ENCODE data around the gene NALCN. TPM values are rescaled to one million over a fixed set of nuclear protein-coding genes. Genes with fewer than 3 reads are reported as not detected.
"Not testable (repeated sequence)": the region's sequence is repeated elsewhere in the genome, so short reads cannot be mapped to it uniquely, and the experiment has no call there.

Gene NALCN
- total RNA-seq, 5 donors from 2014 or later (not counting 1 experiment from before 2014, with no cell fraction given): not detected

DNA sequence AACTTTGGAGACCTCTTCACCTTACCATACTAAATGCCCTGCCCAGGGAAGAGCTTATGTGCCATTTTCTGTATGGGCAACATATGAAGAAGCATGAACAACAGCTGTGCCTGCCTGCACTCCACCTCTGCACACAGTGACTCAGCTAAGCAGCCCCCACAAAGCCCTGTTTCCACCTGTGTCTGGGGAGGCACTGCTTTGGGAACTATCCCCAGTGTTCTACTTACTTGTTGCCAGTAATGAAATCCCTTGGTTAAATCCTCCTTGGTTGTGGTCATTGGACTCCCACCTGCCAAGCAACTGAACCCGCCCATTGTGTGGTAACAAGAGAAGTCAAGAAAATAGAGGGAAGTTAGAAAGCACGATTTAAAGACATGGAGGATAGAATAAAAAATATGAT lies 84.6 kb downstream of the NALCN start:
- WGBS (ENCODE audit: insufficient coverage): no CpG with 5 or more reads among the region's 2 CpGs
- POLR2A ChIA-PET: no interaction called here

GRCh38 chr13:101327871-101328270 lies 88.4 kb downstream of the NALCN start:
- Mint-ChIP-seq H3K36me3 (no peaks in the 10 kb centered on the region), H3K9me3 (no peaks in the 10 kb centered on the region), H3K27ac (no peak overlapping the region), H3K27me3 (peaks cover 0 to 5% of the 10 kb centered on the region in 2 donors), H3K4me1 (no peaks in the 10 kb centered on the region), H3K4me3 (no peak overlapping the region)
- Histone ChIP-seq H3K9me3 (no peaks in the 10 kb centered on the region), H3K27me3 (replicated peaks in 1 of 2; ENCODE audit: control insufficient read depth in 2 of 2, extremely low read depth in 1 of 2, insufficient read depth in 2 of 2, low read length in 1 of 2) (no peaks in the 10 kb centered on the region), H3K4me3 (ENCODE audit: control insufficient read depth in 1 of 2, extremely low read depth in 1 of 2, low read length in 1 of 2) (no peak overlapping the region), H3K36me3 (ENCODE audit: control insufficient read depth in 2 of 2, extremely low read depth in 1 of 2, insufficient read depth in 1 of 2, low read length in 1 of 2) (no peaks in the 10 kb centered on the region), H3K4me1 (ENCODE audit: control insufficient read depth in 1 of 2, extremely low read depth in 1 of 2, insufficient read depth in 2 of 2, low read length in 2 of 2) (no peaks in the 10 kb centered on the region), H3K27ac (ENCODE audit: low read length) (no peak overlapping the region)
- WGBS (ENCODE audit: insufficient coverage): 60% methylated on average over 2 of the region's 3 CpGs
- ATAC-seq (replicated peaks in 1 of 4): no peak
- ChIA-PET CTCF (interaction anchor here in 1 of 2 donors (0.9 kb wide), 1 partner anchor 75 kb away, joined by 3 read pairs; no protein-coding TSS in a partner anchor), POLR2A (no interaction called here)
- DNase-seq: no peak

More for the DNA sequence above, 84.6 kb downstream of the NALCN start:
- DNase-seq: no peak
- no peaks in the 10 kb centered on the region for H3K36me3 Mint-ChIP-seq
- no peaks in the 10 kb centered on the region for H3K9me3 Mint-ChIP-seq
- Histone ChIP-seq H3K4me1 (ENCODE audit: control insufficient read depth in 1 of 2, extremely low read depth in 1 of 2, insufficient read depth in 2 of 2, low read length in 2 of 2) (no peaks in the 10 kb centered on the region), H3K4me3 (ENCODE audit: control insufficient read depth in 1 of 2, extremely low read depth in 1 of 2, low read length in 1 of 2) (no peak overlapping the region), H3K27ac (ENCODE audit: low read length) (no peak overlapping the region), H3K27me3 (replicated peaks in 1 of 2; ENCODE audit: control insufficient read depth in 2 of 2, extremely low read depth in 1 of 2, insufficient read depth in 2 of 2, low read length in 1 of 2) (no peaks in the 10 kb centered on the region), H3K9me3 (no peaks in the 10 kb centered on the region), H3K36me3 (ENCODE audit: control insufficient read depth in 2 of 2, extremely low read depth in 1 of 2, insufficient read depth in 1 of 2, low read length in 1 of 2) (no peaks in the 10 kb centered on the region)
- no peak overlapping the region for H3K27ac Mint-ChIP-seq
- H3K4me3 Mint-ChIP-seq: no peak overlapping the region
- peaks cover 0 to 3% of the 10 kb centered on the region in 2 donors for H3K27me3 Mint-ChIP-seq
- CTCF ChIA-PET: no interaction called here
- ATAC-seq (replicated peaks in 1 of 4): no peak
- H3K4me1 Mint-ChIP-seq: no peaks in the 10 kb centered on the region

GRCh38 chr13:101326710-101327109 lies 89.6 kb downstream of the NALCN start:
- H3K27ac ChIP-seq (ENCODE audit: low read length): no peak overlapping the region
- Mint-ChIP-seq H3K27me3 (peaks cover 0 to 5% of the 10 kb centered on the region in 2 donors), H3K4me3 (no peak overlapping the region), H3K27ac (no peak overlapping the region), H3K36me3 (no peaks in the 10 kb centered on the region), H3K4me1 (no peaks in the 10 kb centered on the region), H3K9me3 (no peaks in the 10 kb centered on the region)
- no peaks in the 10 kb centered on the region for H3K4me1 ChIP-seq (ENCODE audit: control insufficient read depth in 1 of 2, extremely low read depth in 1 of 2, insufficient read depth in 2 of 2, low read length in 2 of 2)
- WGBS (ENCODE audit: insufficient coverage): 53% methylated on average over 2 of the region's 4 CpGs
- no peak overlapping the region for H3K4me3 ChIP-seq (ENCODE audit: control insufficient read depth in 1 of 2, extremely low read depth in 1 of 2, low read length in 1 of 2)
- no peak for ATAC-seq (replicated peaks in 1 of 4)
- POLR2A ChIA-PET: no interaction called here
- no peaks in the 10 kb centered on the region for H3K27me3 ChIP-seq (replicated peaks in 1 of 2; ENCODE audit: control insufficient read depth in 2 of 2, extremely low read depth in 1 of 2, insufficient read depth in 2 of 2, low read length in 1 of 2)
- H3K36me3 ChIP-seq (ENCODE audit: control insufficient read depth in 2 of 2, extremely low read depth in 1 of 2, insufficient read depth in 1 of 2, low read length in 1 of 2): no peaks in the 10 kb centered on the region
- no peak for DNase-seq
- CTCF ChIA-PET: no interaction called here
- H3K9me3 ChIP-seq: no peaks in the 10 kb centered on the region

- no peaks in the 10 kb centered on the region for H3K27me3 ChIP-seq (replicated peaks in 1 of 2; ENCODE audit: control insufficient read depth in 2 of 2, extremely low read depth in 1 of 2, insufficient read depth in 2 of 2, low read length in 1 of 2)
- ChIA-PET CTCF (no interaction called here), POLR2A (no interaction called here)
- H3K4me1 Mint-ChIP-seq: no peaks in the 10 kb centered on the region
- no peaks in the 10 kb centered on the region for H3K36me3 ChIP-seq (ENCODE audit: control insufficient read depth in 2 of 2, extremely low read depth in 1 of 2, insufficient read depth in 1 of 2, low read length in 1 of 2)
- WGBS (ENCODE audit: insufficient coverage): 63% methylated on average over 1 of the region's 3 CpGs
- H3K4me1 ChIP-seq (ENCODE audit: control insufficient read depth in 1 of 2, extremely low read depth in 1 of 2, insufficient read depth in 2 of 2, low read length in 2 of 2): no peaks in the 10 kb centered on the region
- H3K27ac Mint-ChIP-seq: no peak overlapping the region
- H3K27me3 Mint-ChIP-seq: peaks cover 0 to 5% of the 10 kb centered on the region in 2 donors
- H3K27ac ChIP-seq (ENCODE audit: low read length): no peak overlapping the region
- H3K4me3 ChIP-seq (ENCODE audit: control insufficient read depth in 1 of 2, extremely low read depth in 1 of 2, low read length in 1 of 2): no peak overlapping the region
- ATAC-seq (replicated peaks in 1 of 4): no peak
- DNase-seq: no peak
- no peaks in the 10 kb centered on the region for H3K9me3 Mint-ChIP-seq
- H3K9me3 ChIP-seq: no peaks in the 10 kb centered on the region
- no peaks in the 10 kb centered on the region for H3K36me3 Mint-ChIP-seq
- H3K4me3 Mint-ChIP-seq: no peak overlapping the region
Observed at GRCh38 chr13:101325423-101325822, 90.9 kb downstream of the NALCN start.

DNA sequence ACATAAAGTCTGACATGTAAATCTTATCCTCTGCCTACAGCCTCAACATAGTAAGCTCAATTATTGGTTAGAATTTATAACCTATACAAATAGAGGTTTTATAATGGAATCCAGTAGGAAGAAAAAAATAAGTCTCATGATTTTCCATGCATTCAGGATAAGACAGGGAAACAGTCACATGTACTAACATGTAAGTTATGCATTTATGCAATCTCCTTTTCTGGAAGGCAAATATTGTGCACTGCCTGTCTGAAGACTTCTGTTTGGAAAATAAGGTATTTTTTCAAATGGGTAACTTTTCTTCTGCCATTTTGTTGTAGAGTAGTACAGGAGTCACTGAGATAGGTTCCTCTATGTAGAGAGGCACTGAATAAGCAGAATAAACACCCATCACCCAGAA lies 92.7 kb downstream of the NALCN start:
- Mint-ChIP-seq H3K27ac (no peak overlapping the region), H3K9me3 (no peaks in the 10 kb centered on the region), H3K4me1 (no peaks in the 10 kb centered on the region), H3K36me3 (no peaks in the 10 kb centered on the region), H3K4me3 (no peak overlapping the region), H3K27me3 (peaks cover 3 to 5% of the 10 kb centered on the region in 2 donors)
- Histone ChIP-seq H3K4me1 (ENCODE audit: control insufficient read depth in 1 of 2, extremely low read depth in 1 of 2, insufficient read depth in 2 of 2, low read length in 2 of 2) (no peaks in the 10 kb centered on the region), H3K27me3 (replicated peaks in 1 of 2; ENCODE audit: control insufficient read depth in 2 of 2, extremely low read depth in 1 of 2, insufficient read depth in 2 of 2, low read length in 1 of 2) (no peaks in the 10 kb centered on the region), H3K27ac (ENCODE audit: low read length) (no peak overlapping the region), H3K9me3 (no peaks in the 10 kb centered on the region), H3K36me3 (ENCODE audit: control insufficient read depth in 2 of 2, extremely low read depth in 1 of 2, insufficient read depth in 1 of 2, low read length in 1 of 2) (no peaks in the 10 kb centered on the region), H3K4me3 (ENCODE audit: control insufficient read depth in 1 of 2, extremely low read depth in 1 of 2, low read length in 1 of 2) (no peak overlapping the region)
- CTCF ChIA-PET: interaction anchor here in 1 of 2 donors (0.6 kb wide), 1 partner anchor 87 kb away, joined by 5 read pairs; no protein-coding TSS in a partner anchor
- DNase-seq (no peak), ATAC-seq (replicated peaks in 1 of 4) (no peak)
- POLR2A ChIA-PET: no interaction called here

GRCh38 chr13:101317986-101318523 lies 98.3 kb downstream of the NALCN start:
- CTCF ChIA-PET: no interaction called here
- H3K27ac ChIP-seq (ENCODE audit: low read length): no peak overlapping the region
- no peak overlapping the region for H3K4me3 ChIP-seq (ENCODE audit: control insufficient read depth in 1 of 2, extremely low read depth in 1 of 2, low read length in 1 of 2)
- Mint-ChIP-seq H3K4me3 (no peak overlapping the region), H3K9me3 (no peaks in the 10 kb centered on the region), H3K27me3 (peaks cover 0 to 3% of the 10 kb centered on the region in 2 donors), H3K27ac (no peak overlapping the region), H3K36me3 (no peaks in the 10 kb centered on the region), H3K4me1 (no peaks in the 10 kb centered on the region)
- H3K27me3 ChIP-seq (replicated peaks in 1 of 2; ENCODE audit: control insufficient read depth in 2 of 2, extremely low read depth in 1 of 2, insufficient read depth in 2 of 2, low read length in 1 of 2): peaks cover 0 to 4% of the 10 kb centered on the region in 2 experiments
- H3K4me1 ChIP-seq (ENCODE audit: control insufficient read depth in 1 of 2, extremely low read depth in 1 of 2, insufficient read depth in 2 of 2, low read length in 2 of 2): no peaks in the 10 kb centered on the region
- no peak for ATAC-seq (replicated peaks in 1 of 4)
- H3K9me3 ChIP-seq: no peaks in the 10 kb centered on the region
- no peaks in the 10 kb centered on the region for H3K36me3 ChIP-seq (ENCODE audit: control insufficient read depth in 2 of 2, extremely low read depth in 1 of 2, insufficient read depth in 1 of 2, low read length in 1 of 2)
- no peak for DNase-seq
- WGBS (ENCODE audit: insufficient coverage): 92% methylated on average over 9 of the region's 10 CpGs
- POLR2A ChIA-PET: no interaction called here

- H3K4me1 Mint-ChIP-seq; H3K4me3 Mint-ChIP-seq; H3K36me3 ChIP-seq (ENCODE audit: control insufficient read depth in 2 of 2, extremely low read depth in 1 of 2, insufficient read depth in 1 of 2, low read length in 1 of 2); H3K27me3 ChIP-seq (replicated peaks in 1 of 2; ENCODE audit: control insufficient read depth in 2 of 2, extremely low read depth in 1 of 2, insufficient read depth in 2 of 2, low read length in 1 of 2); H3K27ac ChIP-seq (ENCODE audit: low read length); H3K27ac Mint-ChIP-seq; CTCF ChIA-PET; POLR2A ChIA-PET; H3K9me3 ChIP-seq; ATAC-seq (replicated peaks in 1 of 4); H3K4me3 ChIP-seq (ENCODE audit: control insufficient read depth in 1 of 2, extremely low read depth in 1 of 2, low read length in 1 of 2); DNase-seq; H3K36me3 Mint-ChIP-seq; H3K27me3 Mint-ChIP-seq; H3K4me1 ChIP-seq (ENCODE audit: control insufficient read depth in 1 of 2, extremely low read depth in 1 of 2, insufficient read depth in 2 of 2, low read length in 2 of 2); H3K9me3 Mint-ChIP-seq: not testable (repeated sequence)
- no CpG with 5 or more reads among the region's 1 CpG for WGBS (ENCODE audit: insufficient coverage)
Observed at GRCh38 chr13:101313479-101313878, 102.8 kb downstream of the NALCN start.

Data from T-cell (primary cell).